Pancreas (tissue), 10 donors: ENCODE results near the gene KIAA0753. TPM values are rescaled to one million over a fixed set of nuclear protein-coding genes. Genes with fewer than 3 reads are reported as not detected.

ENCODE experiments used
- ATAC-seq, 4 donors: fragments of 200-7000 bp; cut with Tn5 transposase; one replicate each; pipeline versions ENCODE4 v1.8.0 to v1.9.1; 2020; ENCODE audit warnings: mild to moderate bottlenecking in 4 of 4, moderate library complexity in 4 of 4
- DNase-seq, 6 donors: peaks; one replicate each; pipeline ENCODE4 v3.0.0-alpha.2; 2020
- FAIRE-seq: peaks from 2 replicates; lab custom pipeline; 2012; peaks lifted over from hg19 to GRCh38; lab: Jason Lieb, UNC
- H3K27ac ChIP-seq, 4 donors: fragments of 200-600 bp; sonication (generic); 1 replicate in 3 of 4; 2 replicates in 1 of 4; pipeline versions ENCODE4 v1.5.0 to v1.8.0; 2020
- H3K27me3 ChIP-seq, 4 donors: fragments of 200-600 bp; one replicate each; pipeline ENCODE4 v1.8.0; 2021
- H3K36me3 ChIP-seq, 3 donors: fragments of 200-600 bp; sonication (generic) in 1 of 3; one replicate each; pipeline versions ENCODE4 v1.5.0 to v1.8.0; 2020 to 2021
- H3K4me1 ChIP-seq, 3 donors: fragments of 200-600 bp; one replicate each; pipeline ENCODE4 v1.8.0; 2021
- H3K4me3 ChIP-seq, 4 donors: fragments of 200-600 bp; sonication (generic) in 2 of 4; one replicate each; pipeline versions ENCODE4 v1.5.0 to v1.8.0; 2020 to 2021
- H3K9me3 ChIP-seq, 4 donors: fragments of 200-600 bp; one replicate each; pipeline ENCODE4 v1.8.0; 2021
- WGBS, 2 donors: extraction: QIAGEN DNeasy Blood & Tissue Kit; methylation state at CpG; one replicate each; pipeline ENCODE4 v1.1.7; 2013; 5-methylcytosine and 5-hydroxymethylcytosine counted together
- intact Hi-C, 3 donors: fragments of 100-400 bp; cut with DNase I; formaldehyde crosslinking; loops; one replicate each; pipeline versions ENCODE4 v1.11.1 to v1.14.2; 2022
- polyA plus RNA-seq, 2 donors: library from polyadenylated mRNA; stranded (reverse); fragments of 200-250 nt; gene quantifications; one replicate each; pipeline ENCODE4 v1.2.3, GENCODE V29; 2013
- total RNA-seq, 6 donors: library from RNA; stranded (reverse); fragmentation: NEBNext Ultra II Directional in 4 of 6; extraction: Animal tissue kit (Norgen Biotek cat#: 25700) in 4 of 6; gene quantifications; one replicate each; pipeline versions ENCODE4 v1.2.1 to v1.2.4, GENCODE V29; 2021 to 2023
- TF ChIP-seq, protein P1 (sequence below), 4 donors: fragments of 200-600 bp; sonication (generic) in 3 of 4; IDR thresholded peaks; one replicate each; pipeline versions ENCODE4 v1.5.0 to v1.8.0; 2021; ENCODE audit warnings: antibody characterized with exemption in 4 of 4
- donor health status: healthy with polysubstance abuse.
- donor health status: DM: no; HTN: no; CAD: no; lungs with moderate emphysema.
- donor health status: DM: no; HTN: no; CAD: no.
- donor health status: control.
- donor health status: control.
- donor health status: Bipolar disorder and iron deficiency.
- donor health status: DM: yes; HTN: yes; CAD: no.
- donor health status: DM: no; HTN: no; CAD: no.
- donor health status: DM: no; HTN: no; CAD: no.
- donor health status: DM: yes; HTN: yes; CAD: no.

KIAA0753 gene
- total and polyA plus RNA-seq, 8 donors, result 4.4 to 10.6 (median 6.0) TPM

DNA sequence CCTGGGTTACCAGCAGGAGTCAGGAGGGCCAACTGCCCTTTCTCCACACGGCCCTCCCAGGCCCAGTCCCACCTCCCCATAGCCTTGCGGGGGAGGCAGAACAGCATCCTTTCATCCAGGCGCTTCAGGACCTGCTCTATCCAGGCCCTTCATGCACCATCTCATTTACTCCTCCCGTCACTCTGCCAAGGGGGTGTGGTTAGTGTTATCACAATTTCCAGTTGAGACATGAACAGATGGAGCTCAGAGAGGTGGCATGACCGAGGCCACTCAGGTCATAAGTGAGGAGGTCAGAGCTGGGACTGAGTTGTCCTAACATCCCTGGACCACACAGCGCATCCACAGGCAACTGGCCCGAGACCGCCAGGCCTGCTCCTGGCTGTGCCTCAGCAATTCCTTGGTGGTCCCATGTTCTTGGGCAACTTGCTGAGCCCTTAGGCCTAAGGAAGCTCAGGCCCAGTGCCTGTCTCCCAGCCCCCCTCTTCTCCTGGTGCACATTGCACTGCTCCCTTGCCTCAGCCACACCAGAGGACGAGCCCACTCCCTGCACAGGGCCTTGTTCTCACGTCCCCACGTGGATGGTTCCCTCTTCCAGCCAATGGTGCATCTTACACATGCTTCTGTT lies 34.8 kb upstream of the KIAA0753 start:
- Histone ChIP-seq H3K9me3 (no peaks in the 10 kb centered on the region), H3K27me3 (no peaks in the 10 kb centered on the region), H3K4me1 (no peaks in the 10 kb centered on the region), H3K36me3 (no peaks in the 10 kb centered on the region), H3K4me3 (no peak overlapping the region), H3K27ac (no peak overlapping the region)
- no peak for ATAC-seq
- TF ChIP-seq, protein P1, sequence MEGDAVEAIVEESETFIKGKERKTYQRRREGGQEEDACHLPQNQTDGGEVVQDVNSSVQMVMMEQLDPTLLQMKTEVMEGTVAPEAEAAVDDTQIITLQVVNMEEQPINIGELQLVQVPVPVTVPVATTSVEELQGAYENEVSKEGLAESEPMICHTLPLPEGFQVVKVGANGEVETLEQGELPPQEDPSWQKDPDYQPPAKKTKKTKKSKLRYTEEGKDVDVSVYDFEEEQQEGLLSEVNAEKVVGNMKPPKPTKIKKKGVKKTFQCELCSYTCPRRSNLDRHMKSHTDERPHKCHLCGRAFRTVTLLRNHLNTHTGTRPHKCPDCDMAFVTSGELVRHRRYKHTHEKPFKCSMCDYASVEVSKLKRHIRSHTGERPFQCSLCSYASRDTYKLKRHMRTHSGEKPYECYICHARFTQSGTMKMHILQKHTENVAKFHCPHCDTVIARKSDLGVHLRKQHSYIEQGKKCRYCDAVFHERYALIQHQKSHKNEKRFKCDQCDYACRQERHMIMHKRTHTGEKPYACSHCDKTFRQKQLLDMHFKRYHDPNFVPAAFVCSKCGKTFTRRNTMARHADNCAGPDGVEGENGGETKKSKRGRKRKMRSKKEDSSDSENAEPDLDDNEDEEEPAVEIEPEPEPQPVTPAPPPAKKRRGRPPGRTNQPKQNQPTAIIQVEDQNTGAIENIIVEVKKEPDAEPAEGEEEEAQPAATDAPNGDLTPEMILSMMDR (IDR thresholded peaks at IDR 0.05), result no peak
- no peak for FAIRE-seq
- intact Hi-C loops, result no loop called here
- DNase-seq, result no peak
- WGBS, 2 donors, result 67 to 83% methylated on average over 11 of the region's 11 CpGs

DNA sequence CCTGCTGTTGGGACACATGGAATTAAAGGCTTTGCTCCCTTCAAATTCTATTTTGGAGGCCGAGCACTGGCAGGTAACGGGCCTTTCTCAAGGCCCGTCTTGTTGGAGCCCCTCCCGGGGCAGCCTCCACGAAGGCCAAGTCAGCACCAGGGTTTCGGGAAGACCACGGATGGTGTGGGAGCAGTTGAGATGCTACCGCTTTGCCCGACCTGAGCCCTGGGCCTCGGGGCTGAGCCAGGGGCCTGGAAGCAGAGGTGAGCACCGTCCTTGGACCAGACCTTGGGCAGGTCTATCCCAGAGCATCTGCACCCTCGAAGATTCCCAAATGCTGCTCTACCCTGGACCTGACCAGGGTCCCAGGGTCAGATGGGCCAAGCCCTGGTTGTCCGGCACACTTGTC lies 34.1 kb upstream of the KIAA0753 start:
- ATAC-seq, result no peak

DNA sequence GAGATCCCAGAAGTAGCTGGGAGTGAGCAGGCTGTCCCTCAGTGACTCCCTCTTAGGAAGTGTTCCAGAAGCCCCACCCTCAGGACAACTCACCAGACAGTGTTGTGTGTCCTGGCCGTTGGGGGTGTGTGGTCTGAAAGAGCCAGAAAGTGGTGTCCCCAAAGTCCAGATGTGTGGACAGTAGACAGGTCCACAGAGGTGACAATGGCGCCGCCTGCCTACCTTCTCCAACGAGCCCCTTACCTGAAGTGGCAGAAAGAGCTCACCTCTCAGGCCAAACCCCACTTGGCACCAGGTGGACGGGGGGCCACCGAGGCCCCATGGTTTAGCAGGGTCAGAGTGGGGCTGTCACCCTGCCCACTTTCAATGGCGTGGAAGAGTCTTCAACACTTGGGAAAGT lies 30.9 kb upstream of the KIAA0753 start:
- DNase-seq (no peak), FAIRE-seq (no peak), ATAC-seq (no peak)
- Histone ChIP-seq H3K27me3 (no peaks in the 10 kb centered on the region), H3K27ac (no peak overlapping the region), H3K9me3 (no peaks in the 10 kb centered on the region), H3K36me3 (no peaks in the 10 kb centered on the region), H3K4me1 (peaks cover 0 to 1% (median 0%) of the 10 kb centered on the region in 3 donors), H3K4me3 (no peak overlapping the region)
- intact Hi-C loops, result no loop called here
- WGBS, 2 donors, result 81 to 82% methylated on average over 7 of the region's 7 CpGs
- TF ChIP-seq, protein P1 (IDR thresholded peaks at IDR 0.05), result no peak

More for the DNA sequence above, 34.1 kb upstream of the KIAA0753 start:
- DNase-seq (no peak), FAIRE-seq (no peak)
- no peaks in the 10 kb centered on the region for H3K9me3 ChIP-seq
- WGBS, 2 donors, result 89 to 95% methylated on average over 13 of the region's 13 CpGs
- no peaks in the 10 kb centered on the region for H3K36me3 ChIP-seq
- no peak overlapping the region for H3K4me3 ChIP-seq
- H3K27ac ChIP-seq, result no peak overlapping the region
- no peaks in the 10 kb centered on the region for H3K4me1 ChIP-seq
- H3K27me3 ChIP-seq, result no peaks in the 10 kb centered on the region
- TF ChIP-seq, protein P1 (IDR thresholded peaks at IDR 0.05), result no peak
- intact Hi-C loops, result no loop called here

- no peak for FAIRE-seq
- no peak for DNase-seq
- Histone ChIP-seq H3K4me3 (no peak overlapping the region), H3K36me3 (no peaks in the 10 kb centered on the region), H3K27me3 (no peaks in the 10 kb centered on the region), H3K9me3 (no peaks in the 10 kb centered on the region), H3K4me1 (peaks cover 0 to 5% (median 0%) of the 10 kb centered on the region in 3 donors), H3K27ac (no peak overlapping the region)
- TF ChIP-seq, protein P1 (IDR thresholded peaks at IDR 0.05), result no peak
- 76 to 82% methylated on average over 6 of the region's 6 CpGs for WGBS, 2 donors
- ATAC-seq, result no peak
- intact Hi-C loops, result no loop called here
These were observed 30.5 kb upstream of the KIAA0753 start for GRCh38 chr17:6670999-6671398.

DNA sequence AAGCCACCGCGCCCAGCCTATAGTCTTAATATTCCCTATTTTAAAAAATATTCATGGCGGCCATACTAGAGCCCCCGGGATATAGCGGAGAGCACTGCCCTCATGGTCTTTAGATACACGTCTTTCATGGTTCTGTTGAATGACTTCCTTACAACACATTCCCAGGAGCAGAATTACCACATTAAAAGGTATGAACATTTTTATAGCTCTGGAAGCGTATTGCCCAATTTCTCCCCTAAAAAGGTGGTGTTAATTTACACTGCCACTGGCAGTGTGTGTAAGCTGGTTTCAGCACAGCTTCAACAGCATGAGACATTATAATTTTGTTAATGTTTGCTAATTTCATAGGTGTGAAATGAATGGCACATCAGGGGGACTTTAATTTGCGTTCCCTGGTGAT lies 30.1 kb upstream of the KIAA0753 start:
- Histone ChIP-seq H3K27ac (no peak overlapping the region), H3K4me1 (peaks cover 0 to 5% (median 0%) of the 10 kb centered on the region in 3 donors), H3K4me3 (no peak overlapping the region), H3K9me3 (no peaks in the 10 kb centered on the region), H3K27me3 (no peaks in the 10 kb centered on the region), H3K36me3 (no peaks in the 10 kb centered on the region)
- intact Hi-C loops, result no loop called here
- DNase-seq, result no peak
- ATAC-seq, result no peak
- TF ChIP-seq, protein P1 (IDR thresholded peaks at IDR 0.05), result no peak
- FAIRE-seq, result no peak
- 91 to 96% methylated on average over 8 of the region's 8 CpGs for WGBS, 2 donors
